Esophagus muscularis mucosa (tissue), 4 donors: Measurements from ENCODE around the gene DBNDD2.

Experiments
- CTCF ChIP-seq, 3 experiments: fragments of 200-600 bp in 2 of 3; fragments of 450-650 bp in 1 of 3; sonication (generic) in 2 of 3; IDR thresholded peaks; one replicate each; pipeline ENCODE4 v1.5.1; 2017 to 2019; ENCODE audit warnings: antibody characterized with exemption in 3 of 3, mild to moderate bottlenecking in 2 of 3, moderate library complexity in 1 of 3
- EP300 ChIP-seq: sonication (generic); formaldehyde crosslinking; IDR thresholded peaks from one replicate; pipeline ENCODE4 v1.6.1; 2017; ENCODE audit warnings: antibody characterized with exemption
- POLR2A ChIP-seq: fragments of 450-650 bp; IDR thresholded peaks from one replicate; pipeline ENCODE4 v1.6.1; 2017; ENCODE audit warnings: antibody characterized with exemption, moderate library complexity, mild to moderate bottlenecking, low read depth
- POLR2AphosphoS5 ChIP-seq, 2 donors: sonication (generic); formaldehyde crosslinking; IDR thresholded peaks; one replicate each; pipeline ENCODE4 v1.6.1; 2017; ENCODE audit warnings: antibody characterized with exemption in 2 of 2

GRCh38 chr20:45373353-45374100, 34.6 kb upstream of the DBNDD2 start:
- TF ChIP-seq CTCF (IDR thresholded peaks at IDR 0.05): peak; percentile 91 to 94 (median 91)
- TF ChIP-seq POLR2A: no peak
- peak; percentile 66 to 72 for TF ChIP-seq POLR2AphosphoS5 (IDR thresholded peaks at IDR 0.05)
- TF ChIP-seq EP300: no peak
